Raji (cell line): Measurements from ENCODE around the gene MUSTN1.

Experiments
- POLR2A ChIP-seq: IDR thresholded peaks from 2 replicates; pipeline ENCODE4 v1.6.1; 2011; ENCODE audit warnings: low read depth, low read length, control low read depth; ENCODE audit not compliant: insufficient read depth

MUSTN1 gene

DNA sequence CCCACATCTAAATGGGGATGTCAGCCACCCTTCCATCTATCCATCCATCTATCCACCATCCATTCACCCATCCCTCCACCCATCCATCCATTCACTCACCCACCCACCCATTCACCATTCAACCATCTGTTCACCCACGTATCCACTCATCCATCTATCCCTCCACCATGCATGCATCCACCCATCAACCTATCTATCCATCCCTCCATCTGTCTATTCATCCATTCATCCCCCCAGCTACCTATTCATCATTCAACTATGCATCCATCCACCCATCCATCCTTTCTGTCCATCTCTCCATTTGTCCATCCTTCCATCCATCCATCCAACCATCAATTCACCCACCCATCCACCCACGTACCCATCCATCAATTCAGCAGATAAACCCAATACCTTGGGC lies 25.7 kb downstream of the MUSTN1 start:
- no peak for TF ChIP-seq POLR2A

DNA sequence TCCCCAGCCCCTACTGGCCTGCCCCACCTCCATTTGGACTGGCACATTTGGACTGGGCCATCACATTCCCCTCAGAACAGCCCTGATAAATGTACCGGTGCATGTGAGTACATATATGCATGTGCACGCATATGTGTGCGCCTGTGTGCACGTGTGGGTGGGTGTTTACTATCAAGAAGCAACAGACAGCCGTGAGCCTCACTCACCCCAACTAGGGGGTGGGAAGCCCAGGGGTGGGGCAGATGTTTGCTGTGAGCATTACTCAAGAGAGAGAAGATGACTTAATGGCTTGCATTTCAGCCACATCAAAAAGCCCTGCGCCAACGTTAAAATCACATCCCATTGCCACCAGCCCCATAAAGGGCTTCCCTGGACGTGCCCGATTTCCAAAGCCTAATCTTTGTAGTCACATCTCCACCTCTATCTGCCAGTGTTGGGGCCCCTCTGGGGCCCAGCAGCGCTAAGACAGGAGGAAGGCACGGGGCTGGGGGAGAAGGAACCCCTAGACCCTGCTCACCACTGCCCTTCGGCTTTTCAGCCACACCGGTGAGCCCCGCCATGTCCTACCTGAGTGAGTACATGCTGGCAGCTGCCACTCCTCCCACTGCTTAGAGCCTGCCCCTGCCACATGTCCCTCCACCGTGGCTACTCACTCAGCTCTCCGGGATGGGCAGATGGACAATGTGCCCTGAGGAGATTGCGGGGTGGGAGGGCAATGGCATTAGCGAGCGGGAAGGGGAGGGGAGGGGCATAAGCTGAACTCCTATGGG lies 29.4 kb downstream of the MUSTN1 start:
- TF ChIP-seq POLR2A, result no peak

DNA sequence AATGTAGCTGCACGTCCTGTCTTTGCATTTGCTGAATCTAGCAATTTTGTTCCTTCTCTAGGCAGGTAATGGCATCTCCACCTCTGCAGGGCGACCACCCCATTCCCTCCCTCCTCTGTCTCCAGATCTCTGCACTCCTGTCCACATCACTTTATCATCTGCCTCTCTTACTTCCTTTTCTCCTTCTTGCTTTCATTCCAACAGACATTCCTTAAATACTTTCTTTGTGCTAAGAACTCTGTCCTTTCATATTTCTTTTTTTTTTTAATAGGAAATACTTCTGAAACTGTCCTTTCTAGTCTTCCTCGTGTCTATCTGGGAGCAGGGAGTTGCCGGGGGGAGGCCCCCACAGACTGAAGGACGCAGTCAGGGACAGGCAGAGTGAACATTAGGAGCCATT lies 33.0 kb downstream of the MUSTN1 start:
- no peak for TF ChIP-seq POLR2A

DNA sequence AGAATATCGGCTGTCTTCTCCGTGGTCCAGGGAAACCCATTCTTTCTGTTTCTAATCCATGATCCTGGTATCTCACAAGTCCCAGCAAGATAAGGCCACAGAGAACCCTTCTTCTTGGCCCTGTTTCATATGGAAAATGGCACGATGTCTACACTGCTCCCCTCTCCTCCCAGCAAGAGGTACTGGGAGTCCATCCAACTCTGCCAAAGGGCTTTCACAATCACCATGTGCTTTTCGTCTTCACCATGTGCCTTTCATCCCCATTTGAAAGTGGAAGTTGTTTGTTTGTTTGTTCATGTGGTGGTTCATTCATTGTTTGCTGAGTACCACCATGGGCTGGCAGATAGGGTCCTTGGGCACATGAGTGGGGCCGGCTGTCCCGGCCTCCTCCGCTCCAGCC lies 34.7 kb downstream of the MUSTN1 start:
- TF ChIP-seq POLR2A, result no peak

DNA sequence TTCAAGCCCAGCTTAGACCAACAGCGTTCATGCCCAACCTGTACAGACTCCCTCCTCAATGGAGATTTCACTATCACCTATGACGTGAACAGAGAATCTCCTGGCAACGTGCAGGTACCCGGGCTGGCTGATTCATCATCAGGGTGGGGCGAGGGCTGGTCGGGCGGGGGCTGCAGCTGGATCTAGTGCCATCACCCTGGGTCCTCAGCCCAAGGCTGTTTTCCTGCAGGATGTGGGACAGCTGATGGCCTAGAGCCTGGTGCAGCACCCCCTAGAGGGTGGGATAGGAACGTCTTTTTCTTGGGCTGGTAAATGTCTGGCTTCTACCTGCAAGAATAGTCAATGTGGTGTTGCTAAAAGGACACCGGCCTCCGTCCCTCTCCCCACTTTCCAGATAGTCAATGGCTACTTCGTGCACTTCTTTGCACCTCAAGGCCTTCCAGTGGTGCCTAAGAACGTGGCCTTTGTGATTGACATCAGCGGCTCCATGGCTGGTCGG lies 35.8 kb downstream of the MUSTN1 start:
- no peak for TF ChIP-seq POLR2A

DNA sequence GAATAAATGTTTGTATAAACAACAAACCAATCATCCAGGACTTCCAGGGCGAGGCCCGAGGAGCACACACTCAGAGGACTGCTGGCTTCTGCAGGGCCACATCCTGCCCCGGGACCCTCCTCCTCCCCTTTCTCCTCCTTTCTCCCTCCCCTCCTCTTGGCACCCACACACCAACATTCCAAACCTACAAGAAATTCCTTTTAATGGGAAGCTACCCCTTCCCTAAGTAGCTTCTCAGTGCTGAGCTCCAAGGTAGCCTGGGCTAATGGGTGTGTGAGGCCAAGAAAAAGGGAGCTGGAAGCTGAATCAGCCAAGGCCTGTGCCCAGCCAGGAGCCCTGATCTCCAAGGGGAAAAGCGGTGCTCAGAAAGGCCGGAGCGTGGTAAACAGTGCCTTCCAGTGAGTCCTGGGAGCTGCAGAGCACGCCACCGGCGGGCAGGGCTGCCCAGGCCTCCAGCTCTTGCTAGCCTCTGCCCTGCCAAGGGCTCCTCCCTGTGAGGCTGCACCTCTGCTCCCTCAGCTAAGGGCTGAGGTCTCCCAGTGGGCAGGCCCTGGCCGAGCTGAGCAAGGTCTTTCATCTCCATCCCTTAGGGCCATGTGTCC lies 36.3 kb downstream of the MUSTN1 start:
- TF ChIP-seq POLR2A, result no peak

DNA sequence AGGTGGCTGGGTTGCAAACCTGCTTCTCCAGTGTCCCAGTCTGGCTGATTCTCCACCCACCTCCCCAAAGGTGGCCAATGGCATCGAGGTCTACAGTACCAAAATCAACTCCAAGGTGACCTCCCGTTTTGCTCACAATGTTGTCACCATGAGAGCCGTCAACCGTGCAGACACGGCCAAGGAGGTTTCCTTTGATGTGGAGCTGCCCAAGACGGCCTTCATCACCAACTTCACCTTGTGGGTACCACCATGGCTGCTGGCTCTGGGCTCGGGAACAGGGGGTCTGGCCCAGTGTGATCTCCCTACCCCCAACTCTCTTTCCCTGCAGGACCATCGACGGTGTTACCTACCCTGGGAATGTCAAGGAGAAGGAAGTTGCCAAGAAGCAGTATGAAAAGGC lies 38.4 kb downstream of the MUSTN1 start:
- no peak for TF ChIP-seq POLR2A

DNA sequence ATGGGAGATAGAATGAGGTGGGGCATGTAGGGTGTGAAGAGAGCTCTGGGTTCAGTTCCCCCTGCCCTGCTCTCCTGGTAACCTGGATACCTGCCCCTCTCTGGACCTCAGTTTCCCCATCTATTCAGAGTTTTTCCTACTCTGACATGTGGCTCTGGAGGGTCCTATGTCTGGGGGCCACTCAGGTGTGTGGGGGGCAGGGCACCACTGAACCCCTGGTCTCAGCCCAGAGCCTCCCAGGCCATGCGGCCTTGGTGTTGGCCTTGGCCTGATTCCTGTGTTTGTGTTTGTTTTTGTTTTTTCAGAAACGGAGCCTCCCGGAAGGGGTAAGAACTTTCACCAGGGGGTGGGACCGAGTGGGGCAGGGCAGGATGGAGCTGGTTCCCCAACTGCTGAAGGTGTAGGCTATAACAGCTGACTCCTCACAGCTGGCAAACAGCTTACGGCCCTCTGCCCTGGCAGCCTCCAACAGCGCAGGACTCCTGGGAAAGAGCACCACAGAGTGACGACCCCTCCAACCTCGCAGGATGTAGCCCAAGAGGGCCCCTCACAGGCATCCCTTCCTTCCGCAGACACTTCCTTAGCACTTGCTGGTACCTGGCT lies 39.4 kb downstream of the MUSTN1 start:
- TF ChIP-seq POLR2A, result no peak

DNA sequence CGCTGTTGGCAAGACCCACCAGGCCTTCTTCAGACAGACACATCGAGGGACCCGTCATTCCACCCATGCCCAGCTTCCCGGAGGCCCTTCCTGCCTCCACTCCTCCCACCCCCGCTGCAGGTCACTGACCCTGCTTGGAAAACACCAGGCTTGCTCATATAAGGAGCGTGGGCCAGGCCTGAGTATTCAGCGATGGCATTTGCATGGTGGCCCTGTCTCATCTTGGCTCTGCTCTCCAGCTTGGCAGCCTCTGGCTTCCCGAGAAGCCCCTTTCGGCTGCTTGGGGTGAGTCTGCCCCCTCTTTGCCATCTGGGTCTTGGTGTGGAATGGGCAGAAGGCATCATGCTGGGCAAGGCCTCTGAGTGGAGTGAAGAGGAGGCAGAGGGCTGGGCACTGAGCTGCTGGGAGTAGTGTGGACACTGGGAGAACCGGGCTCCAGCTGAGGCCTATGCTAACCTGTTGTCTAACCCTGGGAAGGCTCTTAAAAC lies 40.2 kb downstream of the MUSTN1 start, which contains the start of gene ITIH3:
Gene ITIH3 (plus strand): TSS at position 185 of the 488 bp plus-strand sequence. CDS start 8 bp downstream, at position 193.
- TF ChIP-seq POLR2A, result no peak

DNA sequence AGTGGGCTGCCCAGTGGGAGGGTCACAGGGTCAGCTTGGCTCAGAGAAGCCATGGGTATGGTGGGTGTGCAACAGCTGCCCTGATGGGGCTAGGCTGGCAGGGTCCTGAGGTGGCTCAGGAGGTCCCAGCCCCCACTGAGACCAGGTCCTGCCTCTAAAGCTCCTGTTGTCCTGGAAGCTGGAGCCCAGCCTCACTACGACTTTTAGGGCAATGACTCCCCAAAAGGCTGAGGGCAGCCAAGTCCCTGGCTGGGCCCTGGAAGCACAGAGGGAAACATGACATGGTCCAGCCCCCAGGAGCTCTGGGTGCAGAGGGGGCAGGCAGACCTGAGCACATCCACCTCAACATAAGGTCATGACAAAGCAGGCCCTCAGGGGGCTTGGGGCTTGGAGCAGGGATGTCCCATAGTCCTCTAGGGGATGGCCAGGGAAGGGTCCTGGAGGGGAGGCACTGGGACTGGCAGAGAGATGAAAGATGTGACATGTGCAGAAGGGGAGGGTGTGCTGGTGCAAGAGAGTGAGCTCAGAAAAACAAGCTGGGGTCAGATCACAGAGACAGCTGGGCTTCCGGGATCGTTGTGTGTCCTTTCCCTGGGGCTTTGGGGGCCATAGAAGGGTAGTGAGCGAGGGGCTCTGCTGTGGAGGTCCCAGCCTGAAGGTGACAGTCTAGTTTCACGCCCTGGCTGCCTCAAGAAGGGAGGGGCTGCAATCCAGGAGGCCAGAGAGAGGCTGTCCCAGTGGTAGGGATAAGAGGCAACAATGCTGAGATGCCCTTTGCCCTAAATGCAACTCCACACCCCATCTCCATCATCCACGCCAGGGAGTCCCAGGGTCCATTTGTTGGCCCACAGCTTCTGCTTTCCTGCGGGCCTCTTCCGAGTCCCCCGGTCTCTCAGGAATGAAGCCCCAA lies 40.9 kb downstream of the MUSTN1 start:
- TF ChIP-seq POLR2A, result no peak

DNA sequence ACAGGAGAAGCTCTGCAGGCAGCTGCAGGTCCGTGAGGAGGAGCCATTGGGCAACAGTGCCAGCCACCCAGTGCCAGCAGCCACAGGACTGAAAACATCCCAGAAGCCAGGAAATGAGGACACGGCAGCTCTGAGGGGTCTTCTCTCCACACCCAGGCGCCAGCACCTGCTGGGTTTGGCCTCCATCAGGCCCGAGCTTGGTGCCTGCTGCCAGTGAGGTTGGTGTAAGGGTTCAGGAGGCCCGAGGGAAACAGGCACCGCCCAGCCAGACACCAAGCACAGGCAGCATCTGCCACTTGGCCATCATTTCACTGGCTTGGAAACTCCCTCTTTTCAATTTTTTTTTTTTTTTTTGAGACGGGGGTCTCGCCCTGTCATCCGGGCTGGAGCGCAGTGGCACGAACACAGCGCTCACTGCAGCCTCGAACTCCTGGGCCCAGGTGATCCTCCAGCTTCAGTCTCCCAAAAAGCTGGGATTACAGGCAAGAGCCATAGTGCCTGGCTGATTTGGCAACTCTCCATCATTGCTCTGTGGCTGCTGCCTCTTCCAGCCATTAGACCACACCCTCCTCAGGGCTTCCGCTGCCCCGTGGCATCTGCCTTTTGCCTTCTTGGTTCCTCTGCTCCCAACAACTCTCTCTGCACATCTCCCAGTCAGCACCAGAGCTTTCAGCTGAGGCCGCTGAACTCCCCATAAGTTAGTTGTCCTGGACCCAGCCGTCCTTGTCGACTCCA lies 41.7 kb downstream of the MUSTN1 start:
- no peak for TF ChIP-seq POLR2A

DNA sequence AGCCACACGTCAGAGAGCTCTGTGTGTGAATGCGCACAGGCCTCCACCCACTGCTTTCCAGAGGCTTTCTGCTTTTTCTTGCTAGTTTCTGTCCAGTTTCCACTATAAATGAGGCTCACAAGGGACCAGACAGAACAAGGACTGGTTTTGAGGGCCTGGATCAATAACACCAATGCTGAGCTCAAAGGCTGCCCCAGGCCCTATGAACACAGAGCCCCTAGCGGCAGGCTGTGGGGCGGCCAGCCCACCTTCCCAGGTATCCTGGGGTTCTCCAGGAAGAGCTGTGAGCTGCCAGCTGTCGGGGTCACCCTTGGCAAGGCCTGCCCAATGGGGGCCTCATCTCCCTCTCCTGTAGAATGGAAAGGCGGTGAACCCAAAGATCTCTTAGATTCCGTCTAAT lies 42.4 kb downstream of the MUSTN1 start:
- TF ChIP-seq POLR2A, result no peak

DNA sequence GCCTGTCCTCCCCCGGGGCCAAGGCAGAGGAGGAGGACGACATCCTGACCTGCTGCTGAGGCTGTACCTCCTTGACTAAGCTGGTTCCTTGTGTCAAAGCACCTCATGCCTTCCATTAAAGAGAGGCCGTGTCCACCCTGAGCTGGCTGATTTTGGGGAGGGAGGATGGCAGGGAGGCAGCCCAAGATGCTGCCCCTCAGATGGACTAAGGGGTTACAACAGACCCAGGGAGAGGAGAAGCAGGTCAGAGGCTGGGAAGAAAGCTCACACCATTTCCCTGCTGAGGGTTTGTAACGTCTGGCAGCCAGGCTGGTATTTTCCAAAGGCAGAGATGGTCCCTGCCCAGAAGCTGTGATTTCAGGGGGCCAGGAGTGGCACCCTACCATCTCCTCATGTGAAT lies 42.9 kb downstream of the MUSTN1 start:
- TF ChIP-seq POLR2A, result no peak

DNA sequence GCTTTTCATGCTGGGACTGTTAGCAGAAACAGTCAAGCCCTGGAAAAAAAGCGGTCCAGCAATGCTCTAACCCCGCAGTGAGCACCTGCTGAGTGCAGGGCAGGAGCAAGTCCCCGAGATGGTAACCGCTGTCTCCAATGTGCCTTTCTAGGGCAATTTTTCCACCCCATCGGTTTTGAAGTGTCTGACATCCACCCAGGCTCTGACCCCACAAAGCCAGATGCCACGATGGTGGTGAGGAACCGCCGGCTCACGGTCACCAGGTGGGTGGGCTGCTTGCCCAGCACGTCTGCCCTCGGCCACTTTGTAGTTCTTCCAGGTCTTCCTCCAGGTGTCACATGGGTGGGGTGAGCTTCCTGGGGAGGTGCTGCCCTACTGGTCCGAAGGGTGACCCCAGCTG lies 43.5 kb downstream of the MUSTN1 start:
- no peak for TF ChIP-seq POLR2A
